Measurements from ENCODE around the gene DYNC1LI2.

Gene DYNC1LI2

GRCh38 chr16:66728804-66729203 lies 22.6 kb downstream of the DYNC1LI2 start:
- no peak overlapping the region for H3K27ac ChIP-seq (ENCODE audit: low read length)
- H3F3A ChIP-seq (ENCODE audit: insufficient read depth, low read length), result 0 out of 2 replicates have a peak, but pooled peaks cover 5% of the 10 kb centered on the region
- H3K9me3 ChIP-seq (replicated peaks; ENCODE audit: insufficient read depth, low read length), result no peaks in the 10 kb centered on the region
- no peaks in the 10 kb centered on the region for H3K79me2 ChIP-seq (ENCODE audit: low read length)
- H3K4me3 ChIP-seq (ENCODE audit: low read length), result no peak overlapping the region
- H3K27me3 ChIP-seq (replicated peaks; ENCODE audit: insufficient read depth, low read length), result no peaks in the 10 kb centered on the region
- 0 out of 2 replicates have a peak, but pooled peaks cover 5% of the 10 kb centered on the region for H3K36me3 ChIP-seq (replicated peaks; ENCODE audit: insufficient read depth, low read length)
- no peak overlapping the region for H3K4me2 ChIP-seq (ENCODE audit: low read depth, low read length)
- no peaks in the 10 kb centered on the region for H3K9me2 ChIP-seq (replicated peaks; ENCODE audit: insufficient read depth, low read length)
- no peaks in the 10 kb centered on the region for H4K20me1 ChIP-seq (ENCODE audit: insufficient read depth, low read length)
- no peak for DNase-seq
- H3K4me1 ChIP-seq (ENCODE audit: low read length), result no peaks in the 10 kb centered on the region
- H2AFZ ChIP-seq (ENCODE audit: low read length), result no peak overlapping the region
- H3K9ac ChIP-seq (ENCODE audit: low read length), result no peak overlapping the region
- TF ChIP-seq EZH2 (optimal IDR thresholded peaks at IDR 0.05; ENCODE audit: low read depth, low read length) (no peak), CTCF (IDR thresholded peaks at IDR 0.05; ENCODE audit: low read length) (no peak), EZH2phosphoT487 (IDR thresholded peaks at IDR 0.05; ENCODE audit: low read length) (no peak)

GRCh38 chr16:66728117-66728787 lies 23.2 kb downstream of the DYNC1LI2 start:
- Histone ChIP-seq H3K36me3 (replicated peaks; ENCODE audit: insufficient read depth, low read length) (0 out of 2 replicates have a peak, but pooled peaks cover 5% of the 10 kb centered on the region), H2AFZ (ENCODE audit: low read length) (no peak overlapping the region), H3F3A (ENCODE audit: insufficient read depth, low read length) (0 out of 2 replicates have a peak, but pooled peaks cover 5% of the 10 kb centered on the region), H3K4me1 (ENCODE audit: low read length) (no peaks in the 10 kb centered on the region), H3K27ac (ENCODE audit: low read length) (no peak overlapping the region), H3K27me3 (replicated peaks; ENCODE audit: insufficient read depth, low read length) (no peaks in the 10 kb centered on the region), H4K20me1 (ENCODE audit: insufficient read depth, low read length) (no peaks in the 10 kb centered on the region), H3K4me3 (ENCODE audit: low read length) (no peak overlapping the region), H3K9ac (ENCODE audit: low read length) (no peak overlapping the region), H3K79me2 (ENCODE audit: low read length) (no peaks in the 10 kb centered on the region), H3K9me2 (replicated peaks; ENCODE audit: insufficient read depth, low read length) (no peaks in the 10 kb centered on the region), H3K4me2 (ENCODE audit: low read depth, low read length) (no peak overlapping the region), H3K9me3 (replicated peaks; ENCODE audit: insufficient read depth, low read length) (no peaks in the 10 kb centered on the region)
- peak; percentile 56 for DNase-seq
- TF ChIP-seq EZH2phosphoT487 (IDR thresholded peaks at IDR 0.05; ENCODE audit: low read length), result no peak
- peak; percentile 74 for TF ChIP-seq CTCF (IDR thresholded peaks at IDR 0.05; ENCODE audit: low read length)
- no peak for TF ChIP-seq EZH2 (optimal IDR thresholded peaks at IDR 0.05; ENCODE audit: low read depth, low read length)

GRCh38 chr16:66720766-66721165 lies 30.6 kb downstream of the DYNC1LI2 start:
- Histone ChIP-seq H3K4me3 (ENCODE audit: low read length) (no peak overlapping the region), H3K4me1 (ENCODE audit: low read length) (no peaks in the 10 kb centered on the region), H3K9ac (ENCODE audit: low read length) (no peak overlapping the region), H3K36me3 (replicated peaks; ENCODE audit: insufficient read depth, low read length) (no peaks in the 10 kb centered on the region), H3K9me2 (replicated peaks; ENCODE audit: insufficient read depth, low read length) (no peaks in the 10 kb centered on the region), H4K20me1 (ENCODE audit: insufficient read depth, low read length) (no peaks in the 10 kb centered on the region), H3K27me3 (replicated peaks; ENCODE audit: insufficient read depth, low read length) (no peaks in the 10 kb centered on the region), H3K79me2 (ENCODE audit: low read length) (no peaks in the 10 kb centered on the region), H2AFZ (ENCODE audit: low read length) (no peak overlapping the region), H3K27ac (ENCODE audit: low read length) (no peak overlapping the region), H3K4me2 (ENCODE audit: low read depth, low read length) (no peak overlapping the region), H3F3A (ENCODE audit: insufficient read depth, low read length) (no peaks in the 10 kb centered on the region), H3K9me3 (replicated peaks; ENCODE audit: insufficient read depth, low read length) (no peaks in the 10 kb centered on the region)
- TF ChIP-seq CTCF (IDR thresholded peaks at IDR 0.05; ENCODE audit: low read length) (no peak), EZH2 (optimal IDR thresholded peaks at IDR 0.05; ENCODE audit: low read depth, low read length) (no peak), EZH2phosphoT487 (IDR thresholded peaks at IDR 0.05; ENCODE audit: low read length) (no peak)
- no peak for DNase-seq

All from MM.1S (cell line).